GM19238 (cell line): ENCODE results near the gene BRD2.

Experiments used
- DNase-seq: peaks from one replicate; pipeline ENCODE4 v3.0.0; 2011; ENCODE audit warnings: low spot score; ENCODE audit not compliant: insufficient read length

Gene BRD2

DNA sequence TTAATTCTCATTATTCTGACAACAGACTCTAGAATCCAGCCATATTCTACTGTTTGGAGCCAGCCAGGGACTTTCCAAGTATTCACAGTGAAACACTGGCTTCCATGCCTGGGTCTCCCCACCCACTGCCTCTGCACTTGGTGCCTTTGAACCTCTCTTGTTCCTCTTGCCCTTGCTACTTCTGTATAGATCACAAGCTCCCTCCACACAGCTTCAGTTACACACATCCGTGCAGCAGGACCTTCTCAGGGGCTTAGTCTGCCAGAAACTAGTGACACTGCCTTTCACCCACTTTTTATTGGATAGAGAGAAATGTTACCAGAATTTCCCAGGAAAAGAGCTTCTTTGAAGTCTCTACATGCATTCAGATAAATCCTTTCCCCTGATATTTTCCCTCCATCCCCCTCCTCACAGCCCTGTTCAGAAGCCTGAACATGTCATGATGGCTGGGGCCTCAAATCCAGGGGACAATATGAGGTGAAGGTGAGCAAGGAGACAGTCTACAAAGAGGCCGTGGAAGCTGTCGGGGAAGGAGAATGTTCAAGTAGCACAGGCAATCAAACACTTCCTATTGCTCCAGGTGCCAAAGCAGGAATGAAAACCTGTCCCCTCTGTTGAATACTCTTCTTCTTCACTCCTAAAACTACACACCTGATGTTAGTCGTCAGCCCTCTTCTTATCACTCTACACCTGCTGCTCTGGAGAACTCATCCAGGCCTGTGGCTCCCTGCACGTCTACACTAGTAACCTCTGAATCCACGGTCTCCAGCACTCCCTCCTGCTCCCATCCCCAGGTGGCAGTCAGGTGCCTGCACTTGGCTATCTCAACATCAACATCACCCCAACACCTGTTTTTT lies 61.2 kb downstream of the BRD2 start:
- DNase-seq: no peak

GRCh38 chr6:33030245-33030644 lies 61.9 kb downstream of the BRD2 start:
- no peak for DNase-seq
